CD4-positive, alpha-beta memory T cell (primary cell): ENCODE data around the gene DES. TPM values are rescaled to one million over a fixed set of nuclear protein-coding genes. Genes with fewer than 3 reads are reported as not detected.

Source experiments
- CTCF ChIA-PET: fragments of 350-600 bp; sonication (Branson Sonifier 250); formaldehyde crosslinking; loops from one replicate; lab custom pipeline; 2021; ENCODE audit warnings: inconsistent platforms; ENCODE audit not compliant: partially characterized antibody; lab: Charles Lee
- POLR2A ChIA-PET: fragments of 350-600 bp; sonication (Branson Sonifier 250); formaldehyde crosslinking; loops from one replicate; lab custom pipeline; 2021; ENCODE audit not compliant: partially characterized antibody; lab: Charles Lee
- DNase-seq, 5 donors: peaks; one replicate each; pipeline versions ENCODE4 v3.0.0 to v3.0.0-alpha.2; 2020 to 2022; ENCODE audit warnings: mixed read lengths in 1 of 5
- H3K27ac ChIP-seq: one replicate; pipeline ENCODE4 v1.7.0; 2013; ENCODE audit warnings: low read depth, low read length
- H3K27me3 ChIP-seq: 2 replicates; pipeline ENCODE4 v1.7.0; 2013; ENCODE audit warnings: mild to moderate bottlenecking, low read length, moderate library complexity; ENCODE audit not compliant: insufficient read depth
- H3K36me3 ChIP-seq: 2 replicates; pipeline ENCODE4 v1.7.0; 2013; ENCODE audit warnings: mild to moderate bottlenecking, low read length, moderate library complexity; ENCODE audit not compliant: insufficient read depth
- H3K4me1 ChIP-seq: 2 replicates; pipeline ENCODE4 v1.7.0; 2013; ENCODE audit warnings: mild to moderate bottlenecking, low read length, moderate library complexity; ENCODE audit not compliant: insufficient read depth
- H3K4me3 ChIP-seq, 2 donors: one replicate each; pipeline ENCODE4 v1.7.0; 2013; ENCODE audit warnings: low read length in 2 of 2, mild to moderate bottlenecking in 1 of 2
- H3K9me3 ChIP-seq, 2 donors: one replicate each; pipeline ENCODE4 v1.7.0; 2013; ENCODE audit warnings: low read length in 2 of 2, control low read depth in 1 of 2; ENCODE audit not compliant: control insufficient read depth in 1 of 2
- H3K27ac Mint-ChIP-seq, 7 donors: one replicate each; pipeline ENCODE4 v1.8.0; 2020 to 2021; ENCODE audit warnings: mixed read lengths in 7 of 7, mild to moderate bottlenecking in 6 of 7, inconsistent platforms in 3 of 7, moderate library complexity in 3 of 7
- H3K27me3 Mint-ChIP-seq, 2 donors: one replicate each; pipeline ENCODE4 v1.8.0; 2020 to 2021; ENCODE audit warnings: mixed read lengths in 2 of 2
- H3K36me3 Mint-ChIP-seq, 2 donors: one replicate each; pipeline ENCODE4 v1.8.0; 2020 to 2021; ENCODE audit warnings: mixed read lengths in 2 of 2, inconsistent platforms in 1 of 2, mild to moderate bottlenecking in 1 of 2
- H3K4me1 Mint-ChIP-seq, 4 donors: one replicate each; pipeline ENCODE4 v1.8.0; 2020 to 2021; ENCODE audit warnings: mixed read lengths in 4 of 4, mild to moderate bottlenecking in 1 of 4
- H3K4me3 Mint-ChIP-seq, 8 donors: one replicate each; pipeline ENCODE4 v1.8.0; 2020 to 2021; ENCODE audit warnings: mixed read lengths in 8 of 8, mild to moderate bottlenecking in 7 of 8, moderate library complexity in 6 of 8, inconsistent platforms in 3 of 8
- H3K9me3 Mint-ChIP-seq, 8 donors: one replicate each; pipeline ENCODE4 v1.8.0; 2020 to 2021; ENCODE audit warnings: mixed read lengths in 8 of 8, mild to moderate bottlenecking in 5 of 8, inconsistent platforms in 3 of 8, moderate library complexity in 1 of 8
- intact Hi-C: fragments of 100-400 bp; cut with micrococcal nuclease; formaldehyde crosslinking; loops from one replicate; pipeline ENCODE4 v1.15.1; 2023
- polyA plus RNA-seq, 2 donors: library from polyadenylated mRNA; unstranded; fragments of 300-500 nt; fragmentation: Illumina TruSeq; gene quantifications; one replicate each; pipeline ENCODE4 v1.2.3, GENCODE V29; 2021
- total RNA-seq, 2 experiments: library from RNA; stranded (reverse); gene quantifications; one replicate each; pipeline ENCODE4 v1.2.3, GENCODE V29; 2021

Gene DES
- total and polyA plus RNA-seq, 4 experiments from 2014 or later, result not detected

- intact Hi-C loops, result no loop called here
- Mint-ChIP-seq H3K36me3 (no peaks in the 10 kb centered on the region), H3K27ac (no peak overlapping the region), H3K9me3 (no peaks in the 10 kb centered on the region), H3K4me3 (no peak overlapping the region), H3K4me1 (no peaks in the 10 kb centered on the region), H3K27me3 (peaks cover 0 to 5% of the 10 kb centered on the region in 2 donors)
- Histone ChIP-seq H3K36me3 (no peaks in the 10 kb centered on the region), H3K27ac (no peak overlapping the region), H3K9me3 (no peaks in the 10 kb centered on the region), H3K4me3 (no peak overlapping the region), H3K4me1 (no peaks in the 10 kb centered on the region), H3K27me3 (no peaks in the 10 kb centered on the region)
- no peak for DNase-seq
- CTCF ChIA-PET, result interaction anchor here (0.9 to 1.2 kb wide), 2 partner anchors 61 to 92 kb away, joined by 3 read pairs; no protein-coding TSS in a partner anchor
- POLR2A ChIA-PET, result no interaction called here
Measured at GRCh38 chr2:219467736-219468075, 49.5 kb downstream of the DES start.

GRCh38 chr2:219468410-219469185 lies 50.4 kb downstream of the DES start:
- DNase-seq, result peak in 1 of 5 donors; percentile 16
- intact Hi-C loops, result no loop called here
- ChIA-PET CTCF (interaction anchor here (1.2 kb wide), 1 partner anchor 60 kb away, joined by 3 read pairs; no protein-coding TSS in a partner anchor), POLR2A (no interaction called here)
- no peak overlapping the region for H3K4me3 ChIP-seq
- no peaks in the 10 kb centered on the region for H3K36me3 ChIP-seq
- no peaks in the 10 kb centered on the region for H3K9me3 ChIP-seq
- H3K4me3 Mint-ChIP-seq, result no peak overlapping the region
- no peaks in the 10 kb centered on the region for H3K4me1 ChIP-seq
- no peaks in the 10 kb centered on the region for H3K27me3 ChIP-seq
- H3K36me3 Mint-ChIP-seq, result no peaks in the 10 kb centered on the region
- no peaks in the 10 kb centered on the region for H3K4me1 Mint-ChIP-seq
- no peaks in the 10 kb centered on the region for H3K9me3 Mint-ChIP-seq
- H3K27ac Mint-ChIP-seq, result no peak overlapping the region
- no peak overlapping the region for H3K27ac ChIP-seq
- H3K27me3 Mint-ChIP-seq, result peaks cover 0 to 5% of the 10 kb centered on the region in 2 donors

GRCh38 chr2:219469186-219469724 lies 51.1 kb downstream of the DES start:
- Histone ChIP-seq H3K4me1 (no peaks in the 10 kb centered on the region), H3K27me3 (no peaks in the 10 kb centered on the region), H3K4me3 (no peak overlapping the region), H3K9me3 (no peaks in the 10 kb centered on the region), H3K36me3 (no peaks in the 10 kb centered on the region), H3K27ac (no peak overlapping the region)
- DNase-seq, result no peak
- no peaks in the 10 kb centered on the region for H3K36me3 Mint-ChIP-seq
- no peak overlapping the region for H3K4me3 Mint-ChIP-seq
- CTCF ChIA-PET, result no interaction called here
- intact Hi-C loops, result no loop called here
- H3K9me3 Mint-ChIP-seq, result no peaks in the 10 kb centered on the region
- H3K27ac Mint-ChIP-seq, result no peak overlapping the region
- no peaks in the 10 kb centered on the region for H3K4me1 Mint-ChIP-seq
- POLR2A ChIA-PET, result no interaction called here
- H3K27me3 Mint-ChIP-seq, result peaks cover 0 to 6% of the 10 kb centered on the region in 2 donors

- no peaks in the 10 kb centered on the region for H3K36me3 ChIP-seq
- Mint-ChIP-seq H3K27ac (peak overlapping the region in 1 of 7 donors; percentile 60), H3K36me3 (no peaks in the 10 kb centered on the region), H3K4me3 (no peak overlapping the region), H3K4me1 (no peaks in the 10 kb centered on the region), H3K27me3 (peaks cover 0 to 7% of the 10 kb centered on the region in 2 donors), H3K9me3 (peaks cover 0 to 2% (median 0%) of the 10 kb centered on the region in 8 donors)
- ChIA-PET POLR2A (no interaction called here), CTCF (interaction anchor here (10.5 kb wide), 1 partner anchor 59 kb away, joined by 57 read pairs; no protein-coding TSS in a partner anchor)
- no peaks in the 10 kb centered on the region for H3K9me3 ChIP-seq
- no peaks in the 10 kb centered on the region for H3K4me1 ChIP-seq
- no peaks in the 10 kb centered on the region for H3K27me3 ChIP-seq
- no peak overlapping the region for H3K27ac ChIP-seq
- no peak overlapping the region for H3K4me3 ChIP-seq
- intact Hi-C loops, result no loop called here
- DNase-seq, result no peak
Measured at GRCh38 chr2:219470429-219470828, 52.3 kb downstream of the DES start.

GRCh38 chr2:219471476-219472371 lies 53.5 kb downstream of the DES start:
- peaks cover 0 to 2% (median 0%) of the 10 kb centered on the region in 8 donors for H3K9me3 Mint-ChIP-seq
- H3K27ac ChIP-seq, result no peak overlapping the region
- H3K4me1 ChIP-seq, result no peaks in the 10 kb centered on the region
- no peaks in the 10 kb centered on the region for H3K36me3 ChIP-seq
- H3K36me3 Mint-ChIP-seq, result no peaks in the 10 kb centered on the region
- no peak overlapping the region for H3K27ac Mint-ChIP-seq
- peaks cover 0 to 12% of the 10 kb centered on the region in 2 donors for H3K27me3 Mint-ChIP-seq
- H3K4me3 Mint-ChIP-seq, result no peak overlapping the region
- intact Hi-C loops, result no loop called here
- H3K27me3 ChIP-seq, result no peaks in the 10 kb centered on the region
- no peaks in the 10 kb centered on the region for H3K9me3 ChIP-seq
- CTCF ChIA-PET, result interaction anchor here (10.5 kb wide), 1 partner anchor 58 kb away, joined by 57 read pairs; no protein-coding TSS in a partner anchor
- peak in 1 of 5 donors; percentile 25 for DNase-seq
- H3K4me3 ChIP-seq, result no peak overlapping the region
- peaks cover 0 to 6% (median 5%) of the 10 kb centered on the region in 4 donors for H3K4me1 Mint-ChIP-seq
- POLR2A ChIA-PET, result no interaction called here

GRCh38 chr2:219472629-219473187 lies 54.5 kb downstream of the DES start:
- no peaks in the 10 kb centered on the region for H3K4me1 ChIP-seq
- no peaks in the 10 kb centered on the region for H3K36me3 Mint-ChIP-seq
- peaks cover 0 to 12% of the 10 kb centered on the region in 2 donors for H3K27me3 Mint-ChIP-seq
- no peak overlapping the region for H3K27ac Mint-ChIP-seq
- peaks cover 0 to 2% (median 0%) of the 10 kb centered on the region in 8 donors for H3K9me3 Mint-ChIP-seq
- H3K27me3 ChIP-seq, result no peaks in the 10 kb centered on the region
- DNase-seq, result peak in 1 of 5 donors; percentile 32
- no peak overlapping the region for H3K4me3 ChIP-seq
- H3K9me3 ChIP-seq, result no peaks in the 10 kb centered on the region
- intact Hi-C loops, result no loop called here
- peaks cover 0 to 6% (median 5%) of the 10 kb centered on the region in 4 donors for H3K4me1 Mint-ChIP-seq
- H3K27ac ChIP-seq, result no peak overlapping the region
- H3K4me3 Mint-ChIP-seq, result no peak overlapping the region
- ChIA-PET CTCF (interaction anchor here (10.5 kb wide), 1 partner anchor 57 kb away, joined by 57 read pairs; no protein-coding TSS in a partner anchor), POLR2A (no interaction called here)
- no peaks in the 10 kb centered on the region for H3K36me3 ChIP-seq
